ENCODE measurements around the gene GALNT4. TPM values are rescaled to one million over a fixed set of nuclear protein-coding genes. Genes with fewer than 3 reads are reported as not detected.

Gene GALNT4
- total and polyA plus RNA-seq, 2 of the 13 experiments (the other 11 are each of a cell fraction or from before 2014, with no cell fraction given) = 4.9 to 6.8 TPM

- 0 out of 2 replicates have a peak, but pooled peaks have one; percentile 13 for TF ChIP-seq MED1 (CRISPR knock-in tag; IDR thresholded peaks at IDR 0.05)
- TF ChIP-seq, protein P1, sequence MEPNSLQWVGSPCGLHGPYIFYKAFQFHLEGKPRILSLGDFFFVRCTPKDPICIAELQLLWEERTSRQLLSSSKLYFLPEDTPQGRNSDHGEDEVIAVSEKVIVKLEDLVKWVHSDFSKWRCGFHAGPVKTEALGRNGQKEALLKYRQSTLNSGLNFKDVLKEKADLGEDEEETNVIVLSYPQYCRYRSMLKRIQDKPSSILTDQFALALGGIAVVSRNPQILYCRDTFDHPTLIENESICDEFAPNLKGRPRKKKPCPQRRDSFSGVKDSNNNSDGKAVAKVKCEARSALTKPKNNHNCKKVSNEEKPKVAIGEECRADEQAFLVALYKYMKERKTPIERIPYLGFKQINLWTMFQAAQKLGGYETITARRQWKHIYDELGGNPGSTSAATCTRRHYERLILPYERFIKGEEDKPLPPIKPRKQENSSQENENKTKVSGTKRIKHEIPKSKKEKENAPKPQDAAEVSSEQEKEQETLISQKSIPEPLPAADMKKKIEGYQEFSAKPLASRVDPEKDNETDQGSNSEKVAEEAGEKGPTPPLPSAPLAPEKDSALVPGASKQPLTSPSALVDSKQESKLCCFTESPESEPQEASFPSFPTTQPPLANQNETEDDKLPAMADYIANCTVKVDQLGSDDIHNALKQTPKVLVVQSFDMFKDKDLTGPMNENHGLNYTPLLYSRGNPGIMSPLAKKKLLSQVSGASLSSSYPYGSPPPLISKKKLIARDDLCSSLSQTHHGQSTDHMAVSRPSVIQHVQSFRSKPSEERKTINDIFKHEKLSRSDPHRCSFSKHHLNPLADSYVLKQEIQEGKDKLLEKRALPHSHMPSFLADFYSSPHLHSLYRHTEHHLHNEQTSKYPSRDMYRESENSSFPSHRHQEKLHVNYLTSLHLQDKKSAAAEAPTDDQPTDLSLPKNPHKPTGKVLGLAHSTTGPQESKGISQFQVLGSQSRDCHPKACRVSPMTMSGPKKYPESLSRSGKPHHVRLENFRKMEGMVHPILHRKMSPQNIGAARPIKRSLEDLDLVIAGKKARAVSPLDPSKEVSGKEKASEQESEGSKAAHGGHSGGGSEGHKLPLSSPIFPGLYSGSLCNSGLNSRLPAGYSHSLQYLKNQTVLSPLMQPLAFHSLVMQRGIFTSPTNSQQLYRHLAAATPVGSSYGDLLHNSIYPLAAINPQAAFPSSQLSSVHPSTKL (CRISPR knock-in tag; IDR thresholded peaks at IDR 0.05) = peak; percentile 53
- TF ChIP-seq, protein P2, sequence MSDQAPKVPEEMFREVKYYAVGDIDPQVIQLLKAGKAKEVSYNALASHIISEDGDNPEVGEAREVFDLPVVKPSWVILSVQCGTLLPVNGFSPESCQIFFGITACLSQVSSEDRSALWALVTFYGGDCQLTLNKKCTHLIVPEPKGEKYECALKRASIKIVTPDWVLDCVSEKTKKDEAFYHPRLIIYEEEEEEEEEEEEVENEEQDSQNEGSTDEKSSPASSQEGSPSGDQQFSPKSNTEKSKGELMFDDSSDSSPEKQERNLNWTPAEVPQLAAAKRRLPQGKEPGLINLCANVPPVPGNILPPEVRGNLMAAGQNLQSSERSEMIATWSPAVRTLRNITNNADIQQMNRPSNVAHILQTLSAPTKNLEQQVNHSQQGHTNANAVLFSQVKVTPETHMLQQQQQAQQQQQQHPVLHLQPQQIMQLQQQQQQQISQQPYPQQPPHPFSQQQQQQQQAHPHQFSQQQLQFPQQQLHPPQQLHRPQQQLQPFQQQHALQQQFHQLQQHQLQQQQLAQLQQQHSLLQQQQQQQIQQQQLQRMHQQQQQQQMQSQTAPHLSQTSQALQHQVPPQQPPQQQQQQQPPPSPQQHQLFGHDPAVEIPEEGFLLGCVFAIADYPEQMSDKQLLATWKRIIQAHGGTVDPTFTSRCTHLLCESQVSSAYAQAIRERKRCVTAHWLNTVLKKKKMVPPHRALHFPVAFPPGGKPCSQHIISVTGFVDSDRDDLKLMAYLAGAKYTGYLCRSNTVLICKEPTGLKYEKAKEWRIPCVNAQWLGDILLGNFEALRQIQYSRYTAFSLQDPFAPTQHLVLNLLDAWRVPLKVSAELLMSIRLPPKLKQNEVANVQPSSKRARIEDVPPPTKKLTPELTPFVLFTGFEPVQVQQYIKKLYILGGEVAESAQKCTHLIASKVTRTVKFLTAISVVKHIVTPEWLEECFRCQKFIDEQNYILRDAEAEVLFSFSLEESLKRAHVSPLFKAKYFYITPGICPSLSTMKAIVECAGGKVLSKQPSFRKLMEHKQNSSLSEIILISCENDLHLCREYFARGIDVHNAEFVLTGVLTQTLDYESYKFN (CRISPR knock-in tag; conservative IDR thresholded peaks at IDR 0.05) = peak; percentile 55; the same call in 1 of the 2 replicates
- TF ChIP-seq, protein P3, sequence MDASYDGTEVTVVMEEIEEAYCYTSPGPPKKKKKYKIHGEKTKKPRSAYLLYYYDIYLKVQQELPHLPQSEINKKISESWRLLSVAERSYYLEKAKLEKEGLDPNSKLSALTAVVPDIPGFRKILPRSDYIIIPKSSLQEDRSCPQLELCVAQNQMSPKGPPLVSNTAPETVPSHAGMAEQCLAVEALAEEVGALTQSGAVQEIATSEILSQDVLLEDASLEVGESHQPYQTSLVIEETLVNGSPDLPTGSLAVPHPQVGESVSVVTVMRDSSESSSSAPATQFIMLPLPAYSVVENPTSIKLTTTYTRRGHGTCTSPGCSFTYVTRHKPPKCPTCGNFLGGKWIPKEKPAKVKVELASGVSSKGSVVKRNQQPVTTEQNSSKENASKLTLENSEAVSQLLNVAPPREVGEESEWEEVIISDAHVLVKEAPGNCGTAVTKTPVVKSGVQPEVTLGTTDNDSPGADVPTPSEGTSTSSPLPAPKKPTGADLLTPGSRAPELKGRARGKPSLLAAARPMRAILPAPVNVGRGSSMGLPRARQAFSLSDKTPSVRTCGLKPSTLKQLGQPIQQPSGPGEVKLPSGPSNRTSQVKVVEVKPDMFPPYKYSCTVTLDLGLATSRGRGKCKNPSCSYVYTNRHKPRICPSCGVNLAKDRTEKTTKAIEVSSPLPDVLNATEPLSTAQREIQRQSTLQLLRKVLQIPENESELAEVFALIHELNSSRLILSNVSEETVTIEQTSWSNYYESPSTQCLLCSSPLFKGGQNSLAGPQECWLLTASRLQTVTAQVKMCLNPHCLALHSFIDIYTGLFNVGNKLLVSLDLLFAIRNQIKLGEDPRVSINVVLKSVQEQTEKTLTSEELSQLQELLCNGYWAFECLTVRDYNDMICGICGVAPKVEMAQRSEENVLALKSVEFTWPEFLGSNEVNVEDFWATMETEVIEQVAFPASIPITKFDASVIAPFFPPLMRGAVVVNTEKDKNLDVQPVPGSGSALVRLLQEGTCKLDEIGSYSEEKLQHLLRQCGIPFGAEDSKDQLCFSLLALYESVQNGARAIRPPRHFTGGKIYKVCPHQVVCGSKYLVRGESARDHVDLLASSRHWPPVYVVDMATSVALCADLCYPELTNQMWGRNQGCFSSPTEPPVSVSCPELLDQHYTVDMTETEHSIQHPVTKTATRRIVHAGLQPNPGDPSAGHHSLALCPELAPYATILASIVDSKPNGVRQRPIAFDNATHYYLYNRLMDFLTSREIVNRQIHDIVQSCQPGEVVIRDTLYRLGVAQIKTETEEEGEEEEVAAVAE (CRISPR knock-in tag; IDR thresholded peaks at IDR 0.05; ENCODE audit: borderline replicate concordance) = 0 out of 2 replicates have a peak, but pooled peaks have one; percentile 45
- TF ChIP-seq ZNF383 (CRISPR knock-in tag; IDR thresholded peaks at IDR 0.05; ENCODE audit: borderline replicate concordance) = no peak
- TF ChIP-seq, protein P4, sequence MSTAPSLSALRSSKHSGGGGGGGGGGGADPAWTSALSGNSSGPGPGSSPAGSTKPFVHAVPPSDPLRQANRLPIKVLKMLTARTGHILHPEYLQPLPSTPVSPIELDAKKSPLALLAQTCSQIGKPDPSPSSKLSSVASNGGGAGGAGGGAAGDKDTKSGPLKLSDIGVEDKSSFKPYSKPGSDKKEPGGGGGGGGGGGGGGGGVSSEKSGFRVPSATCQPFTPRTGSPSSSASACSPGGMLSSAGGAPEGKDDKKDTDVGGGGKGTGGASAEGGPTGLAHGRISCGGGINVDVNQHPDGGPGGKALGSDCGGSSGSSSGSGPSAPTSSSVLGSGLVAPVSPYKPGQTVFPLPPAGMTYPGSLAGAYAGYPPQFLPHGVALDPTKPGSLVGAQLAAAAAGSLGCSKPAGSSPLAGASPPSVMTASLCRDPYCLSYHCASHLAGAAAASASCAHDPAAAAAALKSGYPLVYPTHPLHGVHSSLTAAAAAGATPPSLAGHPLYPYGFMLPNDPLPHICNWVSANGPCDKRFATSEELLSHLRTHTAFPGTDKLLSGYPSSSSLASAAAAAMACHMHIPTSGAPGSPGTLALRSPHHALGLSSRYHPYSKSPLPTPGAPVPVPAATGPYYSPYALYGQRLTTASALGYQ (CRISPR knock-in tag; IDR thresholded peaks at IDR 0.05) = no peak
- no peak for TF ChIP-seq RARG (CRISPR knock-in tag; IDR thresholded peaks at IDR 0.05; ENCODE audit: low read depth)
- 0 out of 2 replicates have a peak, but pooled peaks have one; percentile 67 for TF ChIP-seq ZNF644 (CRISPR knock-in tag; IDR thresholded peaks at IDR 0.05; ENCODE audit: low read depth)
- TF ChIP-seq PHB2 (IDR thresholded peaks at IDR 0.05; ENCODE audit: partially characterized antibody) = no peak
- TF ChIP-seq, protein P5, sequence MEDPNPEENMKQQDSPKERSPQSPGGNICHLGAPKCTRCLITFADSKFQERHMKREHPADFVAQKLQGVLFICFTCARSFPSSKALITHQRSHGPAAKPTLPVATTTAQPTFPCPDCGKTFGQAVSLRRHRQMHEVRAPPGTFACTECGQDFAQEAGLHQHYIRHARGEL (CRISPR knock-in tag; IDR thresholded peaks at IDR 0.05) = no peak
- TF ChIP-seq ZNF724P (CRISPR knock-in tag; IDR thresholded peaks at IDR 0.05; ENCODE audit: borderline replicate concordance) = no peak
- no peak for TF ChIP-seq SRY (CRISPR knock-in tag; IDR thresholded peaks at IDR 0.05)
Measured at GRCh38 chr12:89492883-89493282, 31.7 kb downstream of the GALNT4 start (continued).
